ENCODE results near the gene CRYBB1.

Gene CRYBB1

GRCh38 chr22:26549902-26550497 is 67.8 kb downstream of the CRYBB1 start:
- TF ChIP-seq, protein P1, sequence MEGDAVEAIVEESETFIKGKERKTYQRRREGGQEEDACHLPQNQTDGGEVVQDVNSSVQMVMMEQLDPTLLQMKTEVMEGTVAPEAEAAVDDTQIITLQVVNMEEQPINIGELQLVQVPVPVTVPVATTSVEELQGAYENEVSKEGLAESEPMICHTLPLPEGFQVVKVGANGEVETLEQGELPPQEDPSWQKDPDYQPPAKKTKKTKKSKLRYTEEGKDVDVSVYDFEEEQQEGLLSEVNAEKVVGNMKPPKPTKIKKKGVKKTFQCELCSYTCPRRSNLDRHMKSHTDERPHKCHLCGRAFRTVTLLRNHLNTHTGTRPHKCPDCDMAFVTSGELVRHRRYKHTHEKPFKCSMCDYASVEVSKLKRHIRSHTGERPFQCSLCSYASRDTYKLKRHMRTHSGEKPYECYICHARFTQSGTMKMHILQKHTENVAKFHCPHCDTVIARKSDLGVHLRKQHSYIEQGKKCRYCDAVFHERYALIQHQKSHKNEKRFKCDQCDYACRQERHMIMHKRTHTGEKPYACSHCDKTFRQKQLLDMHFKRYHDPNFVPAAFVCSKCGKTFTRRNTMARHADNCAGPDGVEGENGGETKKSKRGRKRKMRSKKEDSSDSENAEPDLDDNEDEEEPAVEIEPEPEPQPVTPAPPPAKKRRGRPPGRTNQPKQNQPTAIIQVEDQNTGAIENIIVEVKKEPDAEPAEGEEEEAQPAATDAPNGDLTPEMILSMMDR (IDR thresholded peaks at IDR 0.05), result no peak
- Histone ChIP-seq H3K4me1 (no peaks in the 10 kb centered on the region), H3K4me3 (ENCODE audit: low read depth, low read length) (no peak overlapping the region), H3K27me3 (ENCODE audit: control insufficient read depth, insufficient read depth, low read length) (no peaks in the 10 kb centered on the region), H3K4me2 (ENCODE audit: low read length) (no peak overlapping the region), H3K79me2 (no peaks in the 10 kb centered on the region), H3K9me3 (ENCODE audit: control insufficient read depth, low read length) (no peaks in the 10 kb centered on the region), H3K27ac (no peak overlapping the region), H3K9ac (no peak overlapping the region), H3K36me3 (ENCODE audit: control insufficient read depth, insufficient read depth, low read length) (no peaks in the 10 kb centered on the region), H2AFZ (no peak overlapping the region)
